Esophagus squamous epithelium (tissue), 4 donors: ENCODE data around the gene CEBPB.

Source experiments
- CTCF ChIP-seq, 6 experiments: fragments of 450-650 bp in 4 of 6; fragments of 200-600 bp in 2 of 6; sonication (generic) in 2 of 6; IDR thresholded peaks; one replicate each; pipeline ENCODE4 v1.5.1; 2016 to 2019; ENCODE audit warnings: antibody characterized with exemption in 6 of 6, mild to moderate bottlenecking in 4 of 6, moderate library complexity in 4 of 6
- POLR2A ChIP-seq, 4 donors: fragments of 450-650 bp; IDR thresholded peaks; one replicate each; pipeline ENCODE4 v1.6.1; 2017; ENCODE audit warnings: antibody characterized with exemption in 4 of 4, mild to moderate bottlenecking in 4 of 4, moderate library complexity in 3 of 4

DNA sequence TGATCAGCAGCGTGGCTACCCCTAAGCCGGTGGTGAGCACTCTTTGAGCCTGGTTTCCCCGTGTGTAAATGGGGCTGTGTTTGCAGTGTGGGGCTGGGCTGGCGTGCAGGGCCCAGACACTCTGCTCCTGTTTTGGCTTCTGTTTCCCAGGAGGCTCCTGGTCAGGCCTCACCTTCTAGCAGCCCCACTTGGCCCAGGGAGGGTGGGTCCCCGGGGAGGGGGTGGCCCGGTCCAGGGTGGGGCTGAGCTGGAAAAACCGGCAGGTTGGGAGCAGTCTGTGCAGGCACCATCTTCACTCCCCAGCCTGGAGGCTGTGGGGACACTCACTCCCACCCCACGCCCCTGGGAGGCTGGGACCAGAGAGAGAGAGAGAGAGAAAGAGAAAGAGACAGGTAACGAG, 25.3 kb downstream of the CEBPB start:
- no peak for TF ChIP-seq POLR2A (IDR thresholded peaks at IDR 0.05)
- TF ChIP-seq CTCF (IDR thresholded peaks at IDR 0.05), result no peak
